Naive thymus-derived CD8-positive, alpha-beta T cell (primary cell): Measurements from ENCODE around the gene CATSPER3. TPM values are rescaled to one million over a fixed set of nuclear protein-coding genes. Genes with fewer than 3 reads are reported as not detected.

Source experiments
- ATAC-seq, 2 donors: fragments of 150-1000 bp; cut with Tn5 transposase in 1 of 2; sonication (Bioruptor Pico), chemical (Tn5 transposase) in 1 of 2; 1 replicate in 1 of 2; 2 replicates in 1 of 2; pipeline ENCODE4 v1.10.0; 2021; ENCODE audit warnings: mild to moderate bottlenecking in 2 of 2, moderate library complexity in 2 of 2
- POLR2A ChIA-PET: fragments of 350-600 bp; sonication (Branson Sonifier 250); formaldehyde crosslinking; loops from one replicate; lab custom pipeline; 2021; ENCODE audit warnings: antibody characterized with exemption; lab: Charles Lee
- DNase-seq, 10 donors: peaks; one replicate each; pipeline versions ENCODE4 v3.0.0 to v3.0.0-alpha.2; 2020 to 2022
- H3K27ac Mint-ChIP-seq, 10 donors: one replicate each; pipeline ENCODE4 v1.8.0; 2020 to 2022; ENCODE audit warnings: mild to moderate bottlenecking in 10 of 10, mixed read lengths in 10 of 10, moderate library complexity in 4 of 10, inconsistent platforms in 1 of 10
- H3K27me3 Mint-ChIP-seq, 5 donors: one replicate each; pipeline ENCODE4 v1.8.0; 2021 to 2022; ENCODE audit warnings: mixed read lengths in 5 of 5
- H3K36me3 Mint-ChIP-seq, 3 donors: one replicate each; pipeline ENCODE4 v1.8.0; 2020 to 2022; ENCODE audit warnings: mixed read lengths in 3 of 3, mild to moderate bottlenecking in 2 of 3, inconsistent platforms in 1 of 3
- H3K4me1 Mint-ChIP-seq, 4 donors: one replicate each; pipeline ENCODE4 v1.8.0; 2021 to 2022; ENCODE audit warnings: mixed read lengths in 4 of 4
- H3K4me3 Mint-ChIP-seq, 10 donors: one replicate each; pipeline ENCODE4 v1.8.0; 2020 to 2022; ENCODE audit warnings: mild to moderate bottlenecking in 10 of 10, mixed read lengths in 10 of 10, moderate library complexity in 6 of 10, inconsistent platforms in 1 of 10
- H3K9me3 Mint-ChIP-seq, 9 donors: one replicate each; pipeline ENCODE4 v1.8.0; 2020 to 2022; ENCODE audit warnings: mixed read lengths in 9 of 9, mild to moderate bottlenecking in 3 of 9, inconsistent platforms in 1 of 9, moderate library complexity in 1 of 9
- polyA plus RNA-seq, 3 donors: library from polyadenylated mRNA; unstranded; fragments of 300-500 nt; fragmentation: Illumina TruSeq; gene quantifications; one replicate each; pipeline ENCODE4 v1.2.3, GENCODE V29; 2021
- total RNA-seq, 8 experiments: library from RNA in 2 of 8; stranded (reverse) in 2 of 8; gene quantifications; one replicate each; pipeline ENCODE4 v1.2.3 and lab custom pipeline; 2021 to 2026

The CATSPER3 gene
- total and polyA plus RNA-seq, 5 experiments from 2014 or later, result 0.67 to 0.80 (median 0.78) TPM; not detected in 2

DNA sequence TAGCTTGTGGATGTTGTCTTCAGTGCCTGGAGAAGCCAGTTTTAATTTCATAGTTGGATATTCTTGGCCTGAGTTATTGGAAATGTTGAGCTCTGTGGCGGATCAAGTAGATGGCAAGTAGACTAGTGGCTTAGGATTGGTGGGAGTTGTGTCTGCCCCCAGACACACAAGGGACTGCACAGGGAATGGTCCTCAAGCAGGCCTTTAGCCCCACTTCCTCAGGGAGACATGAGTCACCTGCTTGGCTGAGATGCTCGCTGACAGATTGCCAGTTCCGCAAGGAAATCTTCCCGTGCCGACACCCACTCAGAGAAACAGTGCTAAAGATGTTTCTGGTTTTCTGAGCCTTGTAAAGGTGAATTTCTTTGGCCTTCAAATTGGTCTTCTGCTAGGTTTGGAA, 18.8 kb upstream of the CATSPER3 start:
- POLR2A ChIA-PET, result no interaction called here

GRCh38 chr5:134949316-134949715, 18.4 kb upstream of the CATSPER3 start:
- Mint-ChIP-seq H3K4me1 (no peaks in the 10 kb centered on the region), H3K27me3 (no peaks in the 10 kb centered on the region), H3K36me3 (peaks cover 2 to 16% (median 3%) of the 10 kb centered on the region in 3 donors), H3K27ac (peak overlapping the region in 1 of 10 donors; percentile 21), H3K4me3 (no peak overlapping the region), H3K9me3 (peaks cover 0 to 4% (median 0%) of the 10 kb centered on the region in 9 donors)
- POLR2A ChIA-PET, result interaction anchor here (0.6 kb wide), 1 partner anchor 57 kb away, joined by 3 read pairs; no protein-coding TSS in a partner anchor
- no peak for ATAC-seq
- DNase-seq, result no peak

More for the DNA sequence above, 18.8 kb upstream of the CATSPER3 start:
- Mint-ChIP-seq H3K4me3 (no peak overlapping the region), H3K27me3 (no peaks in the 10 kb centered on the region), H3K36me3 (peaks cover 0 to 12% (median 4%) of the 10 kb centered on the region in 3 donors), H3K9me3 (peaks cover 0 to under 1% (median 0%) of the 10 kb centered on the region in 9 donors), H3K27ac (peak overlapping the region in 1 of 10 donors; percentile 21), H3K4me1 (no peaks in the 10 kb centered on the region)
- no peak for ATAC-seq
- DNase-seq, result no peak

- Mint-ChIP-seq H3K4me1 (peaks cover 0 to 8% (median 5%) of the 10 kb centered on the region in 4 donors), H3K27ac (peak overlapping the region in 4 of 10 donors; percentile 14 to 53 (median 46)), H3K27me3 (no peaks in the 10 kb centered on the region), H3K4me3 (peak overlapping the region in 1 of 10 donors; percentile 34), H3K9me3 (peaks cover 0 to 16% (median 7%) of the 10 kb centered on the region in 9 donors), H3K36me3 (peaks cover 4 to 32% (median 31%) of the 10 kb centered on the region in 3 donors)
- peak in 1 of 2 donors; percentile 71 for ATAC-seq
- no peak for DNase-seq
- POLR2A ChIA-PET, result no interaction called here
Observed at GRCh38 chr5:134957920-134958608, 9.6 kb upstream of the CATSPER3 start.

DNA sequence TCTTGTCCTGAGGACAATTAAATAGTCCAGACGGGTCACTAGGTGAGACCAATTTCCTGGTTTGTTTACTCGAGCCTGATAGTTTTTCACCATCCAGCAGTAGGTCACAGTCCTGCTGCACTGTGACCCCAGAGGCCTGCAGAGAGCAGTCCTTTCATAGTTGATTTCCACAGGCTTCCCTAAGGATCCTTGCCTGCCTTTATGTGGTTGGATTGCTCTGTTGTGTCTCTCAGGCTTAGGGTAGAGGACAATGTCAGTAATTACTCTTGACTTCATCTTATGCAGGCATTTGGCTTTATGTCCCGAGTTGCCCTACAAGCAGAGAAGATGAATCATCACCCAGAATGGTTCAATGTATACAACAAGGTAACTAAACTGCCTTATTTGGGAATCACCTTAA, 9.0 kb upstream of the CATSPER3 start:
- no peak for DNase-seq
- Mint-ChIP-seq H3K4me1 (peaks cover 0 to 11% (median 9%) of the 10 kb centered on the region in 4 donors), H3K27ac (no peak overlapping the region), H3K36me3 (peaks cover 4 to 31% (median 29%) of the 10 kb centered on the region in 3 donors), H3K9me3 (peaks cover 0 to 16% (median 7%) of the 10 kb centered on the region in 9 donors), H3K4me3 (no peak overlapping the region), H3K27me3 (no peaks in the 10 kb centered on the region)
- POLR2A ChIA-PET, result no interaction called here
- ATAC-seq, result no peak

DNA sequence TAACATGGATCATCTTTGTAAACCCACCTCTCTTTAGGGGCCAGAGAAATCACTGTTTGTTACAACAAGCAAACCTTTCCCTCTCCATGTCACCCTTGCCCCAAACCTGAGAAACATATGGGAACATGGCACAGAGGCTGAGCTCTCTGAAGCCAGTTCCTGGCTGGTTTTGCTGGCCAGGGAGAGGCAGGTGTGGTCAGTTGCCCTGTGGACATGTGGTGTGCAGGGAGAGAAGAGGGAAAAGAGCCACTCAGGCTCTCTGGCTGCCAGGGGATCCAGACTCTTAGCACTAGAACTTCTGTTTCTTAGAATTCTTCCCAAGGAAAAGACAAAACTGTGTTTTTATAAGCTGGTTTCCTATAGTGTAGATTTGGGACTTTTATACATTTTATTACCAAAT, 4.6 kb upstream of the CATSPER3 start:
- Mint-ChIP-seq H3K9me3 (no peaks in the 10 kb centered on the region), H3K4me1 (peaks cover 14 to 31% (median 29%) of the 10 kb centered on the region in 4 donors), H3K27me3 (no peaks in the 10 kb centered on the region), H3K27ac (peak overlapping the region in 2 of 10 donors; percentile 38 to 46), H3K36me3 (peaks cover 0 to 27% (median 18%) of the 10 kb centered on the region in 3 donors), H3K4me3 (no peak overlapping the region)
- ATAC-seq, result no peak
- DNase-seq, result no peak
- POLR2A ChIA-PET, result interaction anchor here (0.7 to 2.0 kb wide), 3 partner anchors 19 to 205 kb away, joined by 3 to 6 read pairs (median 3); partner anchors contain the start of genes DDX46 and PCBD2

DNA sequence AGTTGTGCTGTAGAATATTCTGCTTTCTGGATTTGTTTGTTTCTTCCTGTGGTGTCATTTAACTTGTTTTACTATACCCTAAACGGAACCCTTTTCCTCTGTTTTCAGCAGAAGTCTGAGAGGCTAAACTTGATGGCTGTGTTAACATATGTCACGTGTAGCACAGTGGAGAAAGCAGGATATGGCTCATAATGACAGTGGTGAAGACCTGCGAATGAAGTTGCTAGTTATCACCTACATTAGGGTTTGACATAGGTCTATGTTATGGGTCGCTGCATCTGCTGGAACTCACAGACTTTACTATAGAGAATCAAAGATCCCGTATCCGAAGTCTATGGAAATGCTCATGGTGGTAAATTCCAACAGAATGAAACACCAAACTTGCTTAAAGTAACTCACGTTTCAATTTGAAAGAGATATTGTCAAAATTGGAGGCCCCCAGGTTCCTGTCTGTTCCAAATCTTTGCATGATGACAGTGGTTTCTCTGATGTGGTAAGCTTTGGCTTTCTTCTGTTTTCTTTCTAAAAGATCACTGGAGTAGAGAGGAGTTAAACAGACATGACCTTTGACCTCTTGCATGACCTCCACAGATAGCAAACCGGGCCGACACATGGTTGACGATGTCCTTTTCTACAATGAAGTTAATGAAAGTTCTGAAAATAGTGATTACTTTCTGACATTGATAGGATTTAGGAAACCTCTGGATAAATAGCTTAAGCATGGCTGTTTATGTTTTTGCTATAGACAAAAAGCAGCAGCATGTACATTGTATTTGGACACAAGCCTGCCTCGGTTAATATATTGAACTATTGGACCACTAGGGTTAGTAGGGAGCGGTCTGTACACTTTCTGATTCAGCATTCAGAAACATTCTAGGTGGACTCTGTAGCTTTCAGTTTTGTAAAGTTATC, 3.1 kb upstream of the CATSPER3 start:
- Mint-ChIP-seq H3K27ac (peak overlapping the region; percentile 76 to 95 (median 88)), H3K9me3 (no peaks in the 10 kb centered on the region), H3K27me3 (no peaks in the 10 kb centered on the region), H3K36me3 (peaks cover 0 to 28% (median 16%) of the 10 kb centered on the region in 3 donors), H3K4me3 (peak overlapping the region; percentile 23 to 74 (median 50)), H3K4me1 (peaks cover 14 to 27% (median 26%) of the 10 kb centered on the region in 4 donors)
- ATAC-seq (peak; percentile 88 to 91), DNase-seq (peak in 6 of 10 donors; percentile 20 to 80 (median 54))
- POLR2A ChIA-PET, result interaction anchor here (2.0 kb wide), 1 partner anchor 60 kb away, joined by 6 read pairs; the partner anchor contains the start of gene PCBD2

DNA sequence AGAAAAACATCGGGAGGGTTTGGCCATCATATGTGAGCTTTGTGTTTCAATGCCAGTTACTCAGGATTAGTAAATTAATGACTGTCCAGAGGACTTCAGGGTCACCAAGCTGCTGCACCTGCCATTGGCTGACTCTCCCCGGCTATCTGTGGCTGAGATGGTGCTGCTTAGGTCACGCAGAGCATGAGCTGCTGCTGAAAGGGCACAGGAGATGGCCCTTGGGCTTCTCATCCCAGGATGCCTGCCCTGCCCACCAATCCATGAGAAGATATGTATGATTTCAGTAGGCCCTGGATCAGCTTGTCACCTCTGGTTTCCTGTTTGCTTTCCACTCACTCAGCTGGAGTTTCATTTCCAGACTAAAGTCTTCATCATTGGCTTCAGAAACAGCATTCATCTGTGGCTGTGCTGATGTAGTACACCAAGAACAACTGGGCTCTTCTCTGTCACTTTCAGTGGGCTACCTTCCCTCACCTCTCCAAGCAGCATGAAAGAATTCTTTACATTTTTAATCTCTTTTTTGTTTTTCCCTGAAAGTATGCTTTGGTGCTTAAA, 2.4 kb upstream of the CATSPER3 start:
- H3K4me3 Mint-ChIP-seq, result peak overlapping the region in 4 of 10 donors; percentile 21 to 62 (median 38)
- POLR2A ChIA-PET, result interaction anchor here (2.0 kb wide), 1 partner anchor 60 kb away, joined by 6 read pairs; the partner anchor contains the start of gene PCBD2

DNA sequence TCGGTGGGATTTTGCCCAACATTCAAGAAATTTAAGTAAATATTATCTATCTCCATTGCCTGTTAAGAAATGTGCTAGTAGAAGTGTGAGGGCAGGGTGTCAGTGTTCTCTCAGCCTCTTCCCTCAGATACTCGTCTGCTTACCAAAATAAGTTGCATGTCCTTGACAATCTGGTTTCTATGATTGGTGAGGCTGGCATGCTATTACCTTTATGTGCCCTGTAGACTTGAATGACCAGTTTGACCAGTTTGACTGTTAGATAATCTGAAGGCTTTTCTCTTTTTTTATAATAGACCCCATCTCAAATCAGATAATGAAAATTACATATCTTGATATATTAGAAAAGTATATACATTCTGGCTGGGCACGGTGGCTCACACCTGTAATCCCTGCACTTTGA, 348 bp downstream of the CATSPER3 start:
- peaks cover 7 to 18% (median 14%) of the 10 kb centered on the region in 3 donors for H3K36me3 Mint-ChIP-seq
- no peaks in the 10 kb centered on the region for H3K27me3 Mint-ChIP-seq
- H3K4me3 Mint-ChIP-seq, result no peak overlapping the region
- ATAC-seq (no peak), DNase-seq (no peak)
- POLR2A ChIA-PET, result no interaction called here
- H3K27ac Mint-ChIP-seq, result no peak overlapping the region
- peaks cover 14 to 27% (median 25%) of the 10 kb centered on the region in 4 donors for H3K4me1 Mint-ChIP-seq
- H3K9me3 Mint-ChIP-seq, result no peaks in the 10 kb centered on the region

More for the DNA sequence above, 2.4 kb upstream of the CATSPER3 start:
- no peaks in the 10 kb centered on the region for H3K9me3 Mint-ChIP-seq
- H3K27ac Mint-ChIP-seq, result peak overlapping the region; percentile 32 to 95 (median 80)
- DNase-seq, result peak in 1 of 10 donors; percentile 1
- H3K36me3 Mint-ChIP-seq, result peaks cover 0 to 26% (median 14%) of the 10 kb centered on the region in 3 donors
- H3K4me1 Mint-ChIP-seq, result peaks cover 14 to 27% (median 26%) of the 10 kb centered on the region in 4 donors
- no peaks in the 10 kb centered on the region for H3K27me3 Mint-ChIP-seq
- ATAC-seq, result no peak

GRCh38 chr5:134969166-134969565, 1.5 kb downstream of the CATSPER3 start:
- no peak overlapping the region for H3K4me3 Mint-ChIP-seq
- ATAC-seq (no peak), DNase-seq (no peak)
- H3K9me3 Mint-ChIP-seq, result no peaks in the 10 kb centered on the region
- peaks cover 7 to 26% (median 14%) of the 10 kb centered on the region in 3 donors for H3K36me3 Mint-ChIP-seq
- no peaks in the 10 kb centered on the region for H3K27me3 Mint-ChIP-seq
- H3K27ac Mint-ChIP-seq, result peak overlapping the region in 1 of 10 donors; percentile 22
- POLR2A ChIA-PET, result no interaction called here
- H3K4me1 Mint-ChIP-seq, result peaks cover 13 to 20% (median 18%) of the 10 kb centered on the region in 4 donors

- H3K27me3 Mint-ChIP-seq, result no peaks in the 10 kb centered on the region
- no peak for DNase-seq
- H3K9me3 Mint-ChIP-seq, result peaks cover 8 to 39% (median 21%) of the 10 kb centered on the region in 9 donors
- H3K4me3 Mint-ChIP-seq, result no peak overlapping the region
- no peaks in the 10 kb centered on the region for H3K4me1 Mint-ChIP-seq
- ATAC-seq, result no peak
- peaks cover 17 to 45% (median 28%) of the 10 kb centered on the region in 3 donors for H3K36me3 Mint-ChIP-seq
- H3K27ac Mint-ChIP-seq, result no peak overlapping the region
- POLR2A ChIA-PET, result no interaction called here
Observed at GRCh38 chr5:134975078-134975715, 7.5 kb downstream of the CATSPER3 start.

- Mint-ChIP-seq H3K36me3 (peaks cover 16 to 46% (median 29%) of the 10 kb centered on the region in 3 donors), H3K27me3 (peaks cover 0 to 3% (median 0%) of the 10 kb centered on the region in 5 donors), H3K4me1 (no peaks in the 10 kb centered on the region), H3K9me3 (peaks cover 8 to 41% (median 25%) of the 10 kb centered on the region in 9 donors), H3K27ac (no peak overlapping the region), H3K4me3 (no peak overlapping the region)
- POLR2A ChIA-PET, result no interaction called here
- ATAC-seq (no peak), DNase-seq (no peak)
Observed at GRCh38 chr5:134975843-134976242, 8.1 kb downstream of the CATSPER3 start.
